Uterus (tissue), 4 donors: ENCODE results near the gene PMPCA. TPM values are rescaled to one million over a fixed set of nuclear protein-coding genes. Genes with fewer than 3 reads are reported as not detected.

Experiments
- DNase-seq, 2 donors: peaks; one replicate each; pipeline ENCODE4 v3.0.0-alpha.2; 2019 to 2020
- H3K27ac ChIP-seq, 2 donors: fragments of 200-600 bp; sonication (generic); 1 replicate in 1 of 2; 2 replicates in 1 of 2; pipeline ENCODE4 v1.5.1; 2016 to 2018
- H3K27me3 ChIP-seq, 2 donors: fragments of 200-600 bp; sonication (generic); one replicate each; pipeline ENCODE4 v1.5.1; 2018 to 2019; ENCODE audit warnings: control low read depth in 1 of 2
- H3K36me3 ChIP-seq, 2 donors: fragments of 200-600 bp; sonication (generic); one replicate each; pipeline ENCODE4 v1.5.1; 2019; ENCODE audit warnings: control low read depth in 1 of 2
- H3K4me1 ChIP-seq, 2 donors: fragments of 200-600 bp; sonication (generic); one replicate each; pipeline ENCODE4 v1.5.1; 2018 to 2019; ENCODE audit warnings: control low read depth in 1 of 2
- H3K4me3 ChIP-seq, 2 donors: fragments of 200-600 bp; sonication (generic); 1 replicate in 1 of 2; 2 replicates in 1 of 2; pipeline ENCODE4 v1.5.1; 2018 to 2019; ENCODE audit warnings: mild to moderate bottlenecking in 1 of 2
- H3K9me3 ChIP-seq, 2 donors: fragments of 200-600 bp; sonication (generic); one replicate each; pipeline ENCODE4 v1.5.1; 2019; ENCODE audit warnings: control low read depth in 1 of 2
- CTCF ChIP-seq, 4 experiments: fragments of 200-600 bp in 2 of 4; fragments of 450-650 bp in 2 of 4; sonication (generic) in 2 of 4; IDR thresholded peaks; one replicate each; pipeline ENCODE4 v1.5.1; 2016 to 2019; ENCODE audit warnings: antibody characterized with exemption in 4 of 4, mild to moderate bottlenecking in 2 of 4, moderate library complexity in 1 of 4
- POLR2A ChIP-seq, 2 donors: fragments of 450-650 bp; IDR thresholded peaks; one replicate each; pipeline ENCODE4 v1.6.1; 2016; ENCODE audit warnings: antibody characterized with exemption in 2 of 2, mild to moderate bottlenecking in 1 of 2, moderate library complexity in 1 of 2
- intact Hi-C: fragments of 100-400 bp; cut with DNase I; formaldehyde crosslinking; loops from one replicate; pipeline ENCODE4 v1.15.1; 2023; ENCODE audit warnings: low total_unique reads
- total RNA-seq, 4 donors: library from RNA; depleted of rRNA in 3 of 4; stranded (reverse); fragments of >200 nt in 3 of 4; gene quantifications; one replicate each; pipeline versions ENCODE4 v1.1.0 to v1.2.4, GENCODE V29; 2014 to 2023
- donor health status: DM: yes; HTN: yes; CAD: no.

The PMPCA gene
- total RNA-seq, 4 donors from 2014 or later = 0.77 to 39.0 (median 29.5) TPM

- no peaks in the 10 kb centered on the region for H3K4me1 ChIP-seq
- H3K27me3 ChIP-seq = no peaks in the 10 kb centered on the region
- TF ChIP-seq POLR2A (IDR thresholded peaks at IDR 0.05) = no peak
- TF ChIP-seq CTCF (IDR thresholded peaks at IDR 0.05) = no peak
- no peak overlapping the region for H3K4me3 ChIP-seq
- no peak for DNase-seq
- H3K9me3 ChIP-seq = no peaks in the 10 kb centered on the region
- H3K36me3 ChIP-seq = no peaks in the 10 kb centered on the region
- intact Hi-C loops = no loop called here
- H3K27ac ChIP-seq = no peak overlapping the region
Observed at GRCh38 chr9:136430588-136431234, 20.3 kb downstream of the PMPCA start.

GRCh38 chr9:136431782-136432350, 21.4 kb downstream of the PMPCA start:
- Histone ChIP-seq H3K4me1 (no peaks in the 10 kb centered on the region), H3K4me3 (no peak overlapping the region), H3K27me3 (no peaks in the 10 kb centered on the region), H3K9me3 (no peaks in the 10 kb centered on the region), H3K27ac (no peak overlapping the region), H3K36me3 (no peaks in the 10 kb centered on the region)
- TF ChIP-seq CTCF (IDR thresholded peaks at IDR 0.05) (no peak), POLR2A (IDR thresholded peaks at IDR 0.05) (no peak)
- no peak for DNase-seq
- intact Hi-C loops = no loop called here

- Histone ChIP-seq H3K4me3 (no peak overlapping the region), H3K4me1 (peaks cover 0 to 7% of the 10 kb centered on the region in 2 donors), H3K27ac (no peak overlapping the region), H3K27me3 (no peaks in the 10 kb centered on the region), H3K36me3 (no peaks in the 10 kb centered on the region), H3K9me3 (no peaks in the 10 kb centered on the region)
- no peak for DNase-seq
- intact Hi-C loops = no loop called here
- TF ChIP-seq POLR2A (IDR thresholded peaks at IDR 0.05) = no peak
- no peak for TF ChIP-seq CTCF (IDR thresholded peaks at IDR 0.05)
Observed at GRCh38 chr9:136432591-136432990, 22.1 kb downstream of the PMPCA start.

- intact Hi-C loops = no loop called here
- no peak for TF ChIP-seq POLR2A (IDR thresholded peaks at IDR 0.05)
- no peak for TF ChIP-seq CTCF (IDR thresholded peaks at IDR 0.05)
- no peaks in the 10 kb centered on the region for H3K27me3 ChIP-seq
- no peaks in the 10 kb centered on the region for H3K36me3 ChIP-seq
- H3K4me3 ChIP-seq = no peak overlapping the region
- no peak overlapping the region for H3K27ac ChIP-seq
- no peak for DNase-seq
- no peaks in the 10 kb centered on the region for H3K9me3 ChIP-seq
- H3K4me1 ChIP-seq = peaks cover 0 to 12% of the 10 kb centered on the region in 2 donors
Observed at GRCh38 chr9:136433043-136433715, 22.7 kb downstream of the PMPCA start.
